ENCODE measurements around the gene LDAH.
"Not testable (repeated sequence)": the region's sequence is repeated elsewhere in the genome, so short reads cannot be mapped to it uniquely, and the experiment has no call there.

Gene LDAH

DNA sequence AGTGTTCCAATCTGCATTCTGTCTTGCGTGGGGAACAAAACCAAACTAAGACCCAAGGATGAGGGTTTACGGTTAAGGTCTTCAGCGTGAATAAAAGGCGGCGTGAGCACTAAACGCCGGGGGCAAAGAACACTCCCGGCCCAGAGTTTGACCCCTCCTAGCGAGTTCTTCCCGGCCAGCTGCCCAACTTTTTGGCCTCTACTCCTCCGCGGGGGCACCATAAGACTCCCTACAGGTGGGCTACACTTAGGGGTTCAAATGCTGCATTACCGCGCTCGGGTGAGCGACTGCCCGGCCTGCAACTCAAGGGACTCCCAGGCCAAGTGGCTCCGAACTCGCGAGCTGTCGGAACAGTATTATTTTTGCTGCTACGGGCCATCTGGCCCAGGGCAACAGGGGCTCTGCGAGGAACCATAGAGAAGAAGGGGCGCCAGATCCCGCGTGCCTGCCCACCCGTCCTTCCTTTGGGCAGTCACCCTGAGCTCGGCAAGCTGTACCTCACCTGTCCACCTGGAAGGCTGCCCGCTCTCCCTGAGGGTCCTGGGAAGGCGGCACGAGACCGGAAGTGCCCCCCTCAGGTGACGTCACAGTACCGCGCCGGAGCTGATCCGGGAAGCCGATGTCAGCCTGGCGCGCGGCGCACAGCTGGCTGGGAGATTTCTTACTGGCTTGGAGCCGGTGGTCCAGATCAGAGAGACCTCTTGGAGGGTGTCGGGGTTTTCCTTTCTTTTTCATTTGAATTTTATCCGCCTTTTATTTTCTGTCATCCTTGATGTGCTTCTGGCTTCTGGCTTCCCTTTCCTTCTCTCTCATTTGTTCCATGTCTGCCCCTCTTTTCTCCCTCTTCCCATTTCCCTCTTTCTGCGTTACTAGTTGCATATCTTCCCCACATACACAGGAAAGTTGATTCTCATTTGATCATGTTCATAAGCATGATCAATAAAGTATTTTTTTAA lies at the start of gene LDAH:
Gene LDAH, minus strand, starts transcription at position 567 of the 956 bp plus-strand sequence. CDS start 21,638 bp downstream, outside the sequence.
- DNase-seq = peak; percentile 91

DNA sequence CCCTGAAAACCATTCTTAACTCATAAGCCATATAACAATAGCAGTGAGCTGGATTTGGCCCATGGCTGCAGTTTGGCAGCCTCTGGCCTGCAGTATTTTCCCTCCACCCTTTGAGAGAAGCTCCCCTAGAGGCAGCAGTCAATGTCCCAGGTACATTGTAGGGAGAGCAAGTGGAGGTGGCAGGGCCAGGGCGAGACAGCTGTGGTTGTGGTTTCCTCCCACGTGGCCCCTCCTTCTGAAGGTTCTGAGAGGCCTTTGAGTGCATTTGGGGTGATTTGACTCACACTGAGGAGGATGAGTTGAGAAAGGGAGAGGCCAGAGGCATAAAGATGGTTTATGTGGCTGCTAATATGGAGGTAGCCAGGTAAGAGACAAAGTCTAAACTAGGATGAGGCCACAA lies 45.5 kb upstream of the LDAH start:
- no peak for DNase-seq

DNA sequence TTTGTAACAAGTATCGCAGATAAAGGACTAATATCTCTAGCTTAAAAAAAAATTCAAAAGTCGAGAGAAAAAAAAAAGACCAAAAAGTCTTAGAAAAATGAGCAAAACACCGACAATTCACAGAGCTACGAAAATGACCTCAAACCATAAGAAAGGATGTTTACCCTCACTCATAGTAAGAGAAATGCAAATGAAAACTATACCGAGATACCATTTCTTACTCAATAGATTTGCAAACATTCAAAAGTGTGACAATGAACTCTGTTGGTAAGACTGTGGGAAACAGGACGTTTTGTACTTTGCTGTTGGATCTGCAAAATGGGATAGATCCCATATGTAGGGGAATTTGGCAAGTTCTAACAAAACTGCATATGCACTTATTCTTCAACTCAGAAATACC lies 39.9 kb upstream of the LDAH start:
- DNase-seq = no peak

GRCh38 chr2:20855456-20855855 lies 32.6 kb upstream of the LDAH start:
- DNase-seq = no peak

DNA sequence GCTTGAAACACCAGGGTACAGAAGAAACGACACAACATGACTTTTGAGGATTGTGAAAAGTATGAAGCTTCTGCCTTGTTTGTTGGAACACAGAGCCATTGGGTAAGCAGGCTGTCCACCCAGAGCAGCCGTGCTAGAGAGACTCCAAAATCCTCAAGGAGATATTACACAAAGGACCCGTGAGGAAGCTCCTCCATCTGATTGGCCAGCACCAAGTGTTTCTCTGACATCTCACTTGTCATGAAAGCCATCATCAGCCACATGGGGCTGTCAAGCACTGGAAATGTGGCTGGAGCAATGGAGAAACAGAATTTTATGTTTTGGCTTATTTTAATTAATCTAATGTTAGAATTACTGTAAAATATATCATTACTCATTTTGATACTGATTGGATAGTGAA lies 29.8 kb upstream of the LDAH start:
- no peak for DNase-seq

GRCh38 chr2:20852139-20852538 lies 29.2 kb upstream of the LDAH start:
- no peak for DNase-seq

GRCh38 chr2:20844246-20844645 lies 21.3 kb upstream of the LDAH start:
- no peak for DNase-seq

GRCh38 chr2:20839052-20839451 lies 16.2 kb upstream of the LDAH start:
- DNase-seq = no peak

DNA sequence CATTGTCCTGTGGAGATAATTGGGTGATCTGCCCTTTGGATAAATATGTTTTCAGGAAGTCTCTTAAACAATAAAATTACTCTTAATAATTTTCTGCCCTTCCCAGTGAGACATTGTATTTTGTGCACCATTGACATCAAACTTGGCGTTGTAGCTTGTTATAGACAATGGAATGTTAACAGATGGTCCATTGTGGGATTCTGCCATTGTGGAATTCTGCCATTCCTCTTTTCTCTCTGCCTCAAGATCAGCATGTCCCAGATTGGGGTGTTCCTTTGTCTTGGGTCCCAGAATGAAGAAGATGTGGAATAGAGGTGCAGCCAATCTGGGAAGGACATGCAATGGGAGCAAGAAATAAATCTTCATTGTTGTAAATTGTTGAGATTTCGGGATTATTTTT lies 15.1 kb upstream of the LDAH start:
- DNase-seq = no peak

DNA sequence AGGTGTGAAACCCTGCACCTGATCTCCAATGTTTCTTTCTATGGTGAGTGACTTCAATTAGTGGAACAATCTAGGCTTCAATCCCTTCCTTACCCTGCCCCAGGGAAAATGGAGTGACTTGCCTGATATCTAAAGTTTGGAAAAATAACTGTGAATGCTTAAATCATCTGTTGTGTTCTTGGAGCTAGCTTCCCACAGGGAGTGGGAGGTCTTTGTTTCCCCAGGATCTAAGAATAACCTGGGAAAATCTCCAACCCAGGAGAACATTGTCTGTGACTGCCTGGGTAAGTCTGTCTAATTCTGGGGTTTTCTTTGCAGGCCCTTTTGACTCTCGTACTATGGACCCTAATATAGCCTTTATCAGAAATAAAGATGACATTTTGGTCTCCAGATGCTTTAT lies 13.6 kb upstream of the LDAH start:
- no peak for DNase-seq

GRCh38 chr2:20834331-20834730 lies 11.4 kb upstream of the LDAH start:
- DNase-seq = no peak

DNA sequence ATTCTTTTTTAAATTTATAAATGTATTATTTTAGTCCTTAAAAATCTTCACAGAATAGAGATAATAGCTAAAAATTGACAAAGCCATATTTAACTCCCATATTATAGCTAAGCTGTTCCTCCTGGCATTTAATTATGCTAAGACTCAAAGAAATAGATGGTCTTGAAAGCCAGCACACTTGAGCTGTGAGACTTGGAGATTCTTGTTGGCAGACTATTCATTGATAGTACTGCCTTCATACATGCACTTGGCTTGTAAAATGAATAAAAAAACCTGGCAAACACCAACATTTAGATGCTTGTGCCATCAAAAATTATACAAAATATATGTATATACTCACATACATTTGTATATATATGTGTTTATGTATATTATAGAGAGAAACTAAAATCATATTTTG lies 9.7 kb upstream of the LDAH start:
- no peak for DNase-seq

DNA sequence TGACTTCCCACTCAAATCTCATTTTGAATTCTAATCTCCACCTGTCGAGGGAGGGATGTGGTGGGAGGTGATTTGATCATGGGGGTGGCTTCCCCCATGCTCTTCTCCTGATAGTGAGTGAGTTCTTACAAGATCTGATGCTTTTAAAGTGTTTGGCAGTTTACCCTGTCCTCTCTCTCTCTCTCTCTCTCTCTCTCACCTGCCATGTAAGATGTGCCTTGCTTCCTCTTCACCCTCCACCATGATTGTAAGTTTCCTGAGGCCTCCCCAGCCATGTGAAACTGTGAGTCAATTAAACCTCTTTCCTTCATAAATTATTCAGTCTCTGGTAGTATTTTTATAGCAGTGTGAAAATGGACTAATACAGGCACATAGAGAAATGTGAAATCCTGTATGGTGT lies 7.0 kb upstream of the LDAH start:
- no peak for DNase-seq

DNA sequence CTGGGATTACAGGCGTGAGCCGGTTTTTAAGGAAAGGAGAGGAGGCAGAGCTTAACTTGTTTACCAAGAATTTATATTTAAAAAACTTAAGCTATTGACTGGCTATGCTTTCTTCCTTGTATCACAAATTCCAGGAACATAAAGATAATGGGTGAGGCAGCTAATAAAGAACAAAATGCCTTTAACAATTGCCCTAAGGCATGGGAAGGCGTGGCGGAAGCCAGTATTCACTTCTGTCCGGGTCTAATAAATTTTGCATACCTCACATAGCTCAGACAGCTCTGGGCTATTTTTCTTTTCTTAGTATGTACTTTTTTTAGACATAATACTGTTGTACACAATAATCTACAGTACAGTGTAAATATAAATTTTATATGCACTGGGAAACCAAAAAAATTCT lies 1.0 kb upstream of the LDAH start:
- no peak for DNase-seq

- no peak for DNase-seq
Observed at GRCh38 chr2:20818820-20819219, 4.1 kb downstream of the LDAH start.

DNA sequence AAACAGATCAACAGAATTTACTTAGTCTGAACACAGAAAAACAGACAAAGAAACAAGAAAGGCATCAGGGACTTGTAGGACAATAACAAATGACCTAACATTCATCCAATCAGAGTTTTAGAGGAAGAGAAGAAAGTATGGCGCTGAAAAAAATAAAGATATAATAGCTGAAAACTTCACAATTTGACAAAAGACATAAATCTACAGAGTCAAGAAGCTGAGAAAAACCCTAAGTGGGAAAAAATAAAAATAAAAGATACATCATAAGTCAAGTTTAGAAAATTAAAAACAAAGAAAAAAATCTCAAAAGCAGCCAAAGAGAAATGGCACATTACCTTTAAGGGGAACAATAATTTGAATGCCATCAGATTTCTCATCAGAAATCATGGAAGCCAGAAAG lies 7.7 kb downstream of the LDAH start:
- no peak for DNase-seq

GRCh38 chr2:20812779-20813178 lies 10.1 kb downstream of the LDAH start:
- no peak for DNase-seq

GRCh38 chr2:20806286-20806685 lies 16.6 kb downstream of the LDAH start:
- no peak for DNase-seq

- DNase-seq = no peak
Observed at GRCh38 chr2:20803974-20804373, 18.9 kb downstream of the LDAH start.

- no peak for DNase-seq
Observed at GRCh38 chr2:20803226-20803682, 19.6 kb downstream of the LDAH start.

- no peak for DNase-seq
Observed at GRCh38 chr2:20797096-20797495, 25.8 kb downstream of the LDAH start.

DNA sequence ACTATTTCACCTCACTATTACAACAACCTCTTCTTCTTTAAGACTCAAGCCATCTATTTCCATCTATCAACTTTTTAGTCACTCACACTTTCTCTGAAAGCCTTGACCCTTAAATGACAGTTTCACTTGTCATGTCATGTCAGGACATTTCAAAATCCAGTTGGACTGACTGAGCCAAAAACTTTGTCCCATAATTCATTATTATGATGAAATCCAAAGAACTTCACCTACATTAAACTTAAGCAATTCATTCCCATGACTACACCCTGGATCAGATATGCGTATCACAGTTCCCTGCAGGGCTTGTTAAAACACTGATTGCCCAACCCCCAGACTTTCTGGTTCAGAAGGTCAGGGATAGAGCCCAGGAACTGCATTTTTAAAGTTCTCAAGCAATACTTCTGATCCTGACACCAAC lies 26.5 kb downstream of the LDAH start:
- no peak for DNase-seq

DNA sequence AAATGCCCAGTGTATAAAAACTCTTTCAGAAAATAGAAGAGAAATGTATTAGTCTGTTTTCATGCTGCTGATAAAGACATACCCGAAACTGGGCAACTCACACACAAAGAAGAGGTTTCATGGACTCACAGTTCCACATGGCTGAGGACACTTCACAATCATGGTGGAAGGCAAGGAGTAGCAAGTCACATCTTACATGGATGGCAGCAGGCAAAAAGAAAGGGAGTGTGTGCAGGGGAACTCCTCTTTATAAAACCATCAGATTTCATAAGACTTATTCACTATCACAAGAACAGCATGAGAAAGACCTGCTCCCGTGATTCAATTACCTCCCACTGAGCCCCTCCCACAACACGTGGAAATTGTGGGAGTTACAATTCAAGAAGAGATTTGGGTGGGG lies 29.0 kb downstream of the LDAH start:
- DNase-seq = not testable (repeated sequence)

- no peak for DNase-seq
Observed at GRCh38 chr2:20781656-20782265, 41.1 kb downstream of the LDAH start.
